ENCODE measurements around the gene LCOR. TPM values are rescaled to one million over a fixed set of nuclear protein-coding genes. Genes with fewer than 3 reads are reported as not detected.

Gene LCOR
- total and polyA plus RNA-seq, 2 experiments from 2014 or later: 13.7 to 22.2 TPM

DNA sequence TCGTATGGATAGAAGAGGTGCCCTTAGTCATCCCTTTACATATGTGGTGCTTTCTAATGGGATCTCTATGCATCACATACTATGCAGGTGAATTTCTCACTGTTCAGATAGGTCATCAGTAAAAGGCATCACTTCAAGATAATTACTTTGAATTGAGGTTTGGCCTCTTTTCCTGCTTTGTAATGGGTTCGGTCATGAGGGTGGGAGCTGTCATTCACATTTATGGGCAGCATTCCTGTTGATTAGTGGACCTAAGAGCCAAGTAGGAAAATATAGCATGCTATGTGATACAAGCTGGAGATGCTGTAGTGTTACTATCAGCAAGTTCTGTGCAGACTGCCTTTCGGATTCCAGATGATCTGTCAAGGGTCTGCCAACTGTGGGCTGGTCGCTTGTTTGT lies 156.3 kb downstream of the LCOR start:
- no peaks in the 10 kb centered on the region for H3K27me3 ChIP-seq

DNA sequence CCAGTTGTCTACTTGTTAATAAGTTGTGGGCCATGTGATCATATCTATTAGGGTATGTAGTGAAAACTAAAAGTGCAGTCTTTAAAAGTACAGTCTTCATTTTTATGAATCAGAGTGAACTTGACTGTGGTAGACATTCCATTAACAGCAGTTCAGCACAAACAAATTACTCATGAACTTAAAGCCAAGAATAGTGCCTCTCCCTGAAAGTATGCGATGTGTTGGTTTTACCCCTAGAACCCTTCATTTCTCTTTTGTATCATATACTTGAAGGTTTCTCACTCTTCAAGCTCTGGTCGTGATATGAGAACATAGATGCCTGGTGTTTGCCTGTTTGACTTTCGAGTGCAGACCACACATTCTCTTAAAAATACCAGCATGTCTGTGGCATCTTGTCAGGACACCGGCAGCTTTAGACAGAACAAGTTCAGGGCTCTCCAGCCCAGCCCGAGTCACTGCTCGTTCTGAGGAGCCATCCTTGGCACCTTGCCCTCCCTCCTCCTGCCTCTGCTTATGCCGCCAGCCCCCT lies 159.3 kb downstream of the LCOR start:
- H3K4me3 ChIP-seq: no peak overlapping the region
- no peaks in the 10 kb centered on the region for H3K27me3 ChIP-seq
- TF ChIP-seq, protein P1, sequence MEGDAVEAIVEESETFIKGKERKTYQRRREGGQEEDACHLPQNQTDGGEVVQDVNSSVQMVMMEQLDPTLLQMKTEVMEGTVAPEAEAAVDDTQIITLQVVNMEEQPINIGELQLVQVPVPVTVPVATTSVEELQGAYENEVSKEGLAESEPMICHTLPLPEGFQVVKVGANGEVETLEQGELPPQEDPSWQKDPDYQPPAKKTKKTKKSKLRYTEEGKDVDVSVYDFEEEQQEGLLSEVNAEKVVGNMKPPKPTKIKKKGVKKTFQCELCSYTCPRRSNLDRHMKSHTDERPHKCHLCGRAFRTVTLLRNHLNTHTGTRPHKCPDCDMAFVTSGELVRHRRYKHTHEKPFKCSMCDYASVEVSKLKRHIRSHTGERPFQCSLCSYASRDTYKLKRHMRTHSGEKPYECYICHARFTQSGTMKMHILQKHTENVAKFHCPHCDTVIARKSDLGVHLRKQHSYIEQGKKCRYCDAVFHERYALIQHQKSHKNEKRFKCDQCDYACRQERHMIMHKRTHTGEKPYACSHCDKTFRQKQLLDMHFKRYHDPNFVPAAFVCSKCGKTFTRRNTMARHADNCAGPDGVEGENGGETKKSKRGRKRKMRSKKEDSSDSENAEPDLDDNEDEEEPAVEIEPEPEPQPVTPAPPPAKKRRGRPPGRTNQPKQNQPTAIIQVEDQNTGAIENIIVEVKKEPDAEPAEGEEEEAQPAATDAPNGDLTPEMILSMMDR (IDR thresholded peaks at IDR 0.05; ENCODE audit: low read depth, low read length): no peak
- H3K9me3 ChIP-seq (ENCODE audit: low read depth): no peaks in the 10 kb centered on the region
- H3K27ac ChIP-seq: peak overlapping the region; percentile 59
- DNase-seq (ENCODE audit: low read depth in 1 of 2, low spot score in 1 of 2): peak; percentile 33 to 48
- H3K4me1 ChIP-seq (ENCODE audit: low read depth): peaks cover 38% of the 10 kb centered on the region
- H3K36me3 ChIP-seq: no peaks in the 10 kb centered on the region

More for the DNA sequence above, 156.3 kb downstream of the LCOR start:
- no peak overlapping the region for H3K27ac ChIP-seq
- no peak for DNase-seq (ENCODE audit: low read depth in 1 of 2, low spot score in 1 of 2)
- H3K9me3 ChIP-seq (ENCODE audit: low read depth): no peaks in the 10 kb centered on the region
- TF ChIP-seq, protein P1 (IDR thresholded peaks at IDR 0.05; ENCODE audit: low read depth, low read length): no peak
- H3K36me3 ChIP-seq: no peaks in the 10 kb centered on the region
- H3K4me1 ChIP-seq (ENCODE audit: low read depth): peaks cover 11% of the 10 kb centered on the region
- no peak overlapping the region for H3K4me3 ChIP-seq

DNA sequence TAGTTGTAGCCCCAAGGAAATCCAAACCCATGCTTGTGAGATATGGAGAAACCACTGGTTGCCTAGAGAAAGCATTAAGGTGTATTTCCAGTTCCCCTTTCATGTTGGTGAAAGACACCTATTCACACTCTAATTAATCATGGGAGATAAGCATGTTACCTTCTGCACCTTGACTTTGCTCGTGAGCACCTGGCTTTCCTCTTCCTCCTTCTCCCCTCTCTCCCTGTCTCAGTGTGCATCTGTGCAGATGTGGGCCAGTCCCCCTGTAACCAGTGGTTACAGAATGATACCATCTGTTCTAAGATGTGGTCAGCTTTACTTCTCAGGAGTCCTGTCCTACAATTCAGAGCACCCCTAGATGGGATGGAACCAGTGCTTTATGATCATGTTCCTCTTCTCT lies 160.6 kb downstream of the LCOR start:
- TF ChIP-seq, protein P1 (IDR thresholded peaks at IDR 0.05; ENCODE audit: low read depth, low read length): no peak
- Histone ChIP-seq H3K4me3 (no peak overlapping the region), H3K4me1 (ENCODE audit: low read depth) (peaks cover 42% of the 10 kb centered on the region), H3K27ac (no peak overlapping the region), H3K36me3 (no peaks in the 10 kb centered on the region), H3K9me3 (ENCODE audit: low read depth) (no peaks in the 10 kb centered on the region), H3K27me3 (no peaks in the 10 kb centered on the region)
- no peak for DNase-seq (ENCODE audit: low read depth in 1 of 2, low spot score in 1 of 2)

DNA sequence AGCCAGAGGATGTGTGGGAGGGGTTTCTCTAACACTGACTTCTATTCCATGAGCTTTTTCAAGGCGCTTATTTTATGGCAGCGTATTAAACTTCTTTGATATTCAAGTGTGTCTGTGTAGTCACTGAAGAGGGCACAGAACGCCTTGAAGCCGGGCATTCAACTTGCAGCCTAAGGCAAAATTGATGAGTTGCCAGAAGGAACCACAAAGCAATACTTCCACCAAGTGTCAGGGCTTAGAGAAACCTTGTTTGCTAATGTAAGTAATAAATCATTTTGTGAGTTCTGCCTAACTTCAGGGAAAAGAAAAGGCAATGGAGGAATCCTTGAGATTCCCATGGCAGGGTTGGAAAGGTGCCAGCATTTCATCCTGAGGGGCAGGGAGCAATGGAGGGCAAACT lies 163.8 kb downstream of the LCOR start:
- Histone ChIP-seq H3K9me3 (ENCODE audit: low read depth) (no peaks in the 10 kb centered on the region), H3K27me3 (no peaks in the 10 kb centered on the region), H3K36me3 (no peaks in the 10 kb centered on the region), H3K27ac (no peak overlapping the region), H3K4me3 (no peak overlapping the region), H3K4me1 (ENCODE audit: low read depth) (peaks cover 41% of the 10 kb centered on the region)
- peak in 1 of 2 donors; percentile 22 for DNase-seq (ENCODE audit: low read depth in 1 of 2, low spot score in 1 of 2)
- TF ChIP-seq, protein P1 (IDR thresholded peaks at IDR 0.05; ENCODE audit: low read depth, low read length): no peak

DNA sequence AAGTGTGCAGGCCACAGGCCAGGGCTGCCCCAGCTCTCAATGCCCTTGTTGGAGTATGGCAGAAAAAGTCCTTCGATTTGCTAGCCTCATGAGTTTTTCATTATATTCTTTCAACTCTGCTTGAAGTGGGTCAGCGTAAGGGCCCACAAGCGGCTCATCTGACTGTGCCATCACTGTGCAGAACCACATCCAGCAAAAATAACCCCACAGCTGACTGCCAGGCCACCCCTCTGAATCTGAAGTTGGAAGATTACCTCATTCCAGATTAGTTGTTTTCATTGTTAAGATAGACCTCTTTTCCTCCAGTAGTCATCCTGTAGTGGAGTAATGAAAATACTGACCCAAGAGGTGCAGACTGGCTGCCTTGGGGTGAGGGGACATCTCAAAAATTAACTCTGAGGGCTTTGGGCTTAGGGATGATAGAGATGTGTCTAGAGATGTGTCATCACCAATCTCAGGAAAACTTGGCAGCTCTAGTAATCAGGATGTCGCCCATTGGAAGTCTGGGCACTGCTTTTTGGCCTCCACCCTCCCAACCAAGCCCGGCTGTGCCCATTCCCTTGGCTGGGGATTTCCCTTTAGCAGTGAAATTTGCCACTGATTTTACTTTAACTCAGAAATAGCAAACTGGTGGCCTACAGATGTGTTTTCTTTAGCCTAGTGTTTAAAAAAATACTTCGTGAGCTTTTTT lies 164.3 kb downstream of the LCOR start:
- no peaks in the 10 kb centered on the region for H3K36me3 ChIP-seq
- TF ChIP-seq, protein P1 (IDR thresholded peaks at IDR 0.05; ENCODE audit: low read depth, low read length): no peak
- no peaks in the 10 kb centered on the region for H3K27me3 ChIP-seq
- no peaks in the 10 kb centered on the region for H3K9me3 ChIP-seq (ENCODE audit: low read depth)
- no peak overlapping the region for H3K4me3 ChIP-seq
- H3K4me1 ChIP-seq (ENCODE audit: low read depth): peaks cover 36% of the 10 kb centered on the region
- H3K27ac ChIP-seq: no peak overlapping the region
- DNase-seq (ENCODE audit: low read depth in 1 of 2, low spot score in 1 of 2): no peak

Data from cardiac muscle cell (in vitro differentiated cells and primary cell).